Neuronal stem cell (in vitro differentiated cells): ENCODE measurements around the gene PRKAA2.
A peak's percentile ranks its signal among the peaks of the same experiment; 100 is the strongest.

Experiments
- DNase-seq: peaks from one replicate; pipeline ENCODE4 v3.0.0-alpha.2; 2013; ENCODE audit warnings: low spot score
- H2AFZ ChIP-seq: one replicate; pipeline ENCODE4 v1.6.1; 2013; ENCODE audit warnings: mild to moderate bottlenecking, low read length, inconsistent platforms
- H2AK5ac ChIP-seq: 2 replicates; pipeline ENCODE4 v1.6.1; 2013; ENCODE audit warnings: low read depth, mild to moderate bottlenecking, inconsistent platforms, low read length, moderate library complexity, mixed read lengths
- H2BK120ac ChIP-seq: 2 replicates; pipeline ENCODE4 v1.6.1; 2013; ENCODE audit warnings: low read depth, mild to moderate bottlenecking, inconsistent platforms, low read length, moderate library complexity, mixed read lengths
- H2BK12ac ChIP-seq: one replicate; pipeline ENCODE4 v1.6.1; 2013; ENCODE audit warnings: low read length, inconsistent platforms
- H2BK15ac ChIP-seq: 2 replicates; pipeline ENCODE4 v1.6.1; 2013; ENCODE audit warnings: mild to moderate bottlenecking, low read length, inconsistent platforms, mixed read lengths
- H2BK5ac ChIP-seq: one replicate; pipeline ENCODE4 v1.6.1; 2013; ENCODE audit warnings: inconsistent platforms, mild to moderate bottlenecking, low read length, moderate library complexity
- H3K14ac ChIP-seq: one replicate; pipeline ENCODE4 v1.6.1; 2013; ENCODE audit warnings: low read length, inconsistent platforms
- H3K18ac ChIP-seq: 2 replicates; pipeline ENCODE4 v1.6.1; 2013; ENCODE audit warnings: low read length, inconsistent platforms
- H3K23ac ChIP-seq: 2 replicates; pipeline ENCODE4 v1.6.1; 2013; ENCODE audit warnings: low read depth, mild to moderate bottlenecking, mixed read lengths, low read length, inconsistent platforms; ENCODE audit not compliant: poor library complexity
- H3K27ac ChIP-seq: replicated peaks from 3 replicates; pipeline ENCODE4 v1.5.1; 2013; ENCODE audit warnings: low read length, inconsistent platforms
- H3K27me3 ChIP-seq, 3 experiments: 2 replicates each; pipeline ENCODE4 v1.6.1; 2013; ENCODE audit warnings: low read length in 3 of 3, mild to moderate bottlenecking in 2 of 3, inconsistent platforms in 1 of 3, low read depth in 1 of 3, mixed read lengths in 1 of 3, moderate library complexity in 1 of 3; ENCODE audit not compliant: control insufficient read depth in 3 of 3, insufficient read depth in 3 of 3
- H3K36me3 ChIP-seq, 2 donors: replicated peaks in 1 of 2; 2 replicates each; pipeline ENCODE4 v1.6.1; 2013; ENCODE audit warnings: low read length in 2 of 2; ENCODE audit not compliant: control insufficient read depth in 2 of 2, insufficient read depth in 2 of 2
- H3K4ac ChIP-seq: 2 replicates; pipeline ENCODE4 v1.6.1; 2013; ENCODE audit warnings: inconsistent platforms, mild to moderate bottlenecking, low read length, moderate library complexity
- H3K4me1 ChIP-seq, 2 donors: 1 replicate in 1 of 2; 2 replicates in 1 of 2; pipeline ENCODE4 v1.6.1; 2013; ENCODE audit warnings: low read length in 2 of 2, low read depth in 1 of 2; ENCODE audit not compliant: control insufficient read depth in 2 of 2, insufficient read depth in 1 of 2
- H3K4me2 ChIP-seq: one replicate; pipeline ENCODE4 v1.6.1; 2013; ENCODE audit warnings: mild to moderate bottlenecking, low read length, inconsistent platforms; ENCODE audit not compliant: insufficient read depth, poor library complexity, severe bottlenecking
- H3K4me3 ChIP-seq, 2 donors: 2 replicates each; pipeline ENCODE4 v1.5.1; 2013; ENCODE audit warnings: low read length in 2 of 2, mild to moderate bottlenecking in 2 of 2, inconsistent platforms in 1 of 2, moderate library complexity in 1 of 2
- H3K79me1 ChIP-seq: one replicate; pipeline ENCODE4 v1.6.1; 2013; ENCODE audit warnings: low read depth, mild to moderate bottlenecking, inconsistent platforms, low read length, moderate library complexity
- H3K9ac ChIP-seq: one replicate; pipeline ENCODE4 v1.6.1; 2013; ENCODE audit warnings: mild to moderate bottlenecking, low read depth, low read length, inconsistent platforms; ENCODE audit not compliant: poor library complexity
- H3K9me3 ChIP-seq, 2 donors: replicated peaks in 1 of 2; 2 replicates each; pipeline versions ENCODE3 to v1.6.1; 2013; ENCODE audit warnings: low read length in 2 of 2, mild to moderate bottlenecking in 2 of 2, inconsistent platforms in 1 of 2, low read depth in 1 of 2, mixed read lengths in 1 of 2, moderate library complexity in 1 of 2; ENCODE audit not compliant: control insufficient read depth in 2 of 2, insufficient read depth in 1 of 2
- H4K8ac ChIP-seq: one replicate; pipeline ENCODE4 v1.6.1; 2013; ENCODE audit warnings: low read depth, mild to moderate bottlenecking, inconsistent platforms, low read length, moderate library complexity
- H4K91ac ChIP-seq: one replicate; pipeline ENCODE4 v1.6.1; 2013; ENCODE audit warnings: low read length, low read depth, mild to moderate bottlenecking, inconsistent platforms; ENCODE audit not compliant: poor library complexity
- WGBS, 2 donors: extraction: QIAGEN DNeasy Blood & Tissue Kit; methylation state at CpG; one replicate each; pipeline ENCODE4 v1.1.7; 2013; ENCODE audit warnings: missing lambda C conversion rate in 2 of 2, mixed read lengths in 1 of 2; ENCODE audit not compliant: insufficient read length in 2 of 2, insufficient replicate concordance in 1 of 2; ENCODE audit errors: extremely low coverage in 2 of 2; 5-methylcytosine and 5-hydroxymethylcytosine counted together

PRKAA2 gene

DNA sequence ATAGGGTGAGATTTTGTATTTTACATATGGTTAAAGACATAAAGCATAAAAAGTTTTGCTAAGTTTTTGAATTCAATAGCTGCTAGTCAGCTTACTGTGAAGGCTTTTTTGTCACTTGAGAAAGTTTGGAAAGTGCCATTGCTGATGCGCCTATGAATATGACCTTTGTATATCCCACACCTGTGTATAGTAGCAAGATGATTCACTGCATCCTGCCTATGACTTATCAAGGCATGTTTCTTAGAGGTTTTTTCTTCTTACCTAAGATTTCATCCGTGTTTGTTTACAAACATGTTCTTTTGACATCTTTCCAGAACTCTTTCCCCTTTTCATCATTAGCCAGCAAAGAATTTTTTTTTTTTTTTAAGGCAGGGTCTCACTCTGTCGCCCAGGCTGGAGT, 51.5 kb downstream of the PRKAA2 start:
- H3K4me3 ChIP-seq, result no peak overlapping the region
- H2BK12ac ChIP-seq, result no peak overlapping the region
- no peak overlapping the region for H4K91ac ChIP-seq
- no peak overlapping the region for H3K14ac ChIP-seq
- H3K9ac ChIP-seq, result no peak overlapping the region
- no peak overlapping the region for H3K4ac ChIP-seq
- H3K27ac ChIP-seq, result no peak overlapping the region
- no peak overlapping the region for H3K23ac ChIP-seq
- WGBS, 2 donors, result no CpG with 5 or more reads among the region's 3 CpGs
- no peak overlapping the region for H2BK5ac ChIP-seq
- no peak overlapping the region for H2BK15ac ChIP-seq
- H3K79me1 ChIP-seq, result peaks cover 3% of the 10 kb centered on the region
- H2AFZ ChIP-seq, result no peak overlapping the region
- H4K8ac ChIP-seq, result no peak overlapping the region
- H2BK120ac ChIP-seq, result no peak overlapping the region
- peaks cover 4 to 10% of the 10 kb centered on the region in 2 donors for H3K9me3 ChIP-seq
- no peak overlapping the region for H3K18ac ChIP-seq
- H3K27me3 ChIP-seq, result no peaks in the 10 kb centered on the region
- peaks cover 3 to 12% of the 10 kb centered on the region in 2 donors for H3K36me3 ChIP-seq
- no peak overlapping the region for H3K4me2 ChIP-seq
- no peak overlapping the region for H2AK5ac ChIP-seq
- no peak for DNase-seq
- no peaks in the 10 kb centered on the region for H3K4me1 ChIP-seq

- no peak overlapping the region for H2AFZ ChIP-seq
- H2BK12ac ChIP-seq, result no peak overlapping the region
- H2BK120ac ChIP-seq, result no peak overlapping the region
- no peak overlapping the region for H3K9ac ChIP-seq
- H4K91ac ChIP-seq, result no peak overlapping the region
- no peak overlapping the region for H3K27ac ChIP-seq
- no peak overlapping the region for H2BK15ac ChIP-seq
- no peak overlapping the region for H2AK5ac ChIP-seq
- H3K4me3 ChIP-seq, result no peak overlapping the region
- H3K79me1 ChIP-seq, result peaks cover 3% of the 10 kb centered on the region
- H3K27me3 ChIP-seq, result no peaks in the 10 kb centered on the region
- H2BK5ac ChIP-seq, result no peak overlapping the region
- H3K9me3 ChIP-seq, result peaks cover 8 to 16% of the 10 kb centered on the region in 2 donors
- WGBS, 2 donors, result no CpG with 5 or more reads among the region's 1 CpG
- H3K4me2 ChIP-seq, result no peak overlapping the region
- no peak overlapping the region for H4K8ac ChIP-seq
- H3K4me1 ChIP-seq, result no peaks in the 10 kb centered on the region
- no peak overlapping the region for H3K4ac ChIP-seq
- H3K36me3 ChIP-seq, result peaks cover 11 to 32% of the 10 kb centered on the region in 2 donors
- no peak for DNase-seq
- H3K14ac ChIP-seq, result no peak overlapping the region
- no peak overlapping the region for H3K18ac ChIP-seq
- H3K23ac ChIP-seq, result no peak overlapping the region
Measured at GRCh38 chr1:56703747-56704146, 58.6 kb downstream of the PRKAA2 start.

DNA sequence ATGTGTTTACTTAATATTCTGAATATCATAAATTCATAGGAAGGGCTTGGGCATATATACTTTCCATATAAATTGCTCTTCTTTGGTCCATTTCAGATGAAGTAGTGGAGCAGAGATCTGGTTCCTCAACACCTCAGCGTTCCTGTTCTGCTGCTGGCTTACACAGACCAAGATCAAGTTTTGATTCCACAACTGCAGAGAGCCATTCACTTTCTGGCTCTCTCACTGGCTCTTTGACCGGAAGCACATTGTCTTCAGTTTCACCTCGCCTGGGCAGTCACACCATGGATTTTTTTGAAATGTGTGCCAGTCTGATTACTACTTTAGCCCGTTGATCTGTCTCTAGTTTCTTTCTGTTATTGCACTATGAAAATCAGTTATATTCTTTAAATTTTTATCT, 62.3 kb downstream of the PRKAA2 start:
- Histone ChIP-seq H3K14ac (no peak overlapping the region), H3K9me3 (peaks cover 3 to 6% of the 10 kb centered on the region in 2 donors), H3K4me2 (no peak overlapping the region), H3K36me3 (peaks cover 8 to 32% of the 10 kb centered on the region in 2 donors), H3K4me3 (no peak overlapping the region), H2AFZ (no peak overlapping the region), H4K91ac (no peak overlapping the region), H3K4me1 (no peaks in the 10 kb centered on the region), H2BK120ac (no peak overlapping the region), H4K8ac (no peak overlapping the region), H2BK5ac (no peak overlapping the region), H3K79me1 (no peaks in the 10 kb centered on the region), H3K4ac (no peak overlapping the region), H3K18ac (no peak overlapping the region), H3K27me3 (no peaks in the 10 kb centered on the region), H2BK15ac (no peak overlapping the region), H3K9ac (no peak overlapping the region), H2BK12ac (no peak overlapping the region), H3K27ac (no peak overlapping the region), H3K23ac (no peak overlapping the region), H2AK5ac (no peak overlapping the region)
- no peak for DNase-seq
- WGBS, 2 donors, result no CpG with 5 or more reads among the region's 4 CpGs

- Histone ChIP-seq H2AFZ (no peak overlapping the region), H4K8ac (no peak overlapping the region), H3K4ac (no peak overlapping the region), H3K4me3 (no peak overlapping the region), H3K14ac (no peak overlapping the region), H3K36me3 (peaks cover 2 to 26% of the 10 kb centered on the region in 2 donors), H3K9me3 (no peaks in the 10 kb centered on the region), H2AK5ac (no peak overlapping the region), H3K79me1 (no peaks in the 10 kb centered on the region), H2BK15ac (no peak overlapping the region), H2BK120ac (no peak overlapping the region), H3K27me3 (no peaks in the 10 kb centered on the region), H2BK12ac (no peak overlapping the region), H3K27ac (no peak overlapping the region), H3K9ac (no peak overlapping the region), H3K4me2 (no peak overlapping the region), H2BK5ac (no peak overlapping the region), H3K23ac (no peak overlapping the region), H3K4me1 (no peaks in the 10 kb centered on the region), H4K91ac (no peak overlapping the region), H3K18ac (no peak overlapping the region)
- no CpG with 5 or more reads among the region's 2 CpGs for WGBS, 2 donors
- peak; percentile 40 for DNase-seq
Measured at GRCh38 chr1:56709269-56709880, 64.3 kb downstream of the PRKAA2 start.
